EL (cell line): Measurements from ENCODE around the gene XYLT2.

Experiments
- DNase-seq: peaks from one replicate; pipeline ENCODE4 v3.0.0-alpha.2; 2016

Gene XYLT2

DNA sequence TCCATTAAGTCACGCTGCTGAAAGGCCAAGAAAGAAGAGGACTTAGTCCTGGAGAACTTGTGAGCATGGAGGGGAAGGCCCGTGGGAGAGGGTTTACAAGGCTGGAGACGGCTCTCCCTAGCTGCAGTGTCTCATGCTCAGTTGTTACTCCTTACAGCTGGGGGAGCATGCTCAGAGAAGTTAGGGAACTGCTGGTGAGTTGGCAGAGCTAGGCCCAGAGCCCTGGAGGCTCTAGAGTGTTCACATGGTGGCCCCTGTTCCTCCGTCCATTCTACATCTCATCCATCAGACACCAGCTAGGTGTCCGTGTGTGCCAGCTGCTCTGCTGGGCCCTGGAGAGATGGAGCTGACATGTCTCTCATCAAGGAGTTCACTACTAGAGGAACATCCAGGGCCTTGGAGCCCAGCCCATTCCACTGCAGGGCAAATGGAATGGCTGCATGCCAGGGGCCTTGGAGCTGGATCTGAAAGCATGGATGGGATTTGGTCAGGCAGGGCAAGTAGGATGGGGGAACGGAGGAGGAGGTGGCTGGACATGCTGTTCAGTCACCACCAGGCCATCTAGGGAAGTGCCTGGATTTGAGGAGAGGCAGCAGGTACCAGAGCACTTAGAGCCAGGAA lies 6.3 kb downstream of the XYLT2 start:
- no peak for DNase-seq

DNA sequence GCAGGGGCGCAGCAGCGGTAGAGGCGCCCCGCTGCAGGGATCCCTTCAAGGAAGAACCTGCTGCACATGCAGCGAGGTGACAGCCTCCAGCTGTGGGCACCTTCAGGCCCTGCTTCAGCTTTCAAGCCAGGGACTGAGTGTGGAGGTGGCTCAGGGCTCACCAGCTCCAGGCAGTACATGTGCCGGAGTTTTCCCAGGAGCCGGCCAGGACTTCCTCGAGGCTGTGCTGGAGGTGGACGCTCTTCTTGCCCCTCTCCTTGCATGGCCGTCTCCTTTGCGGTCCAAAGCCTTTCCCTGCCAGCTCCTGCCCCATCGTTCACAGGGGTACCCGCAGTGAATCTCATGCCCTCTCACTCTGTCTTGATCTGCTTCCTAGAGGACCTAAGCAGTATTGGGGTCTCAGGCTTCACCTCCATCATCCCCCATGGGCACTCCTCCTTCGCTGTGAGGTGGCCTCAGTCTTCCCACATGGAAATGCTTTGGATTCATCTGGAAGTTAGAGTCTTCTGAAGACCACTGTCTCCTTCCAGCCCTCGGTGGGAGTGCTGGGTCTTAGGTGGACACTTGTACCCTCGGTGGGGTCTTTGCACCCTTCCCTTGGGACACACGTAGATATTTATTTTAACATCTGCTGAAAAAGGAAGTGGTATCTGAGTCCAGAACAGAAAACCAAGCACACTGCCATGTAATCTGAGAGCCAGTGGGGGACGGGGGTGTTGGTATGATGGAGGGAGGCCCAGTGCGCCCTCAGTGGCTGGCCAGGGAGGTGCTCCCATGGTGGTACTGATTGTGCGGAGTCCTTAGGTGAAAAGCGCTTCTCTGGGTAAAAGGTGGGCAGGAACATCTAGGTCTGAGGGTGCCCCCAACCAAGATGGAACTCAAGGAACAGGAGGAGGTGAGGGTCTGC lies 7.0 kb downstream of the XYLT2 start:
- no peak for DNase-seq

DNA sequence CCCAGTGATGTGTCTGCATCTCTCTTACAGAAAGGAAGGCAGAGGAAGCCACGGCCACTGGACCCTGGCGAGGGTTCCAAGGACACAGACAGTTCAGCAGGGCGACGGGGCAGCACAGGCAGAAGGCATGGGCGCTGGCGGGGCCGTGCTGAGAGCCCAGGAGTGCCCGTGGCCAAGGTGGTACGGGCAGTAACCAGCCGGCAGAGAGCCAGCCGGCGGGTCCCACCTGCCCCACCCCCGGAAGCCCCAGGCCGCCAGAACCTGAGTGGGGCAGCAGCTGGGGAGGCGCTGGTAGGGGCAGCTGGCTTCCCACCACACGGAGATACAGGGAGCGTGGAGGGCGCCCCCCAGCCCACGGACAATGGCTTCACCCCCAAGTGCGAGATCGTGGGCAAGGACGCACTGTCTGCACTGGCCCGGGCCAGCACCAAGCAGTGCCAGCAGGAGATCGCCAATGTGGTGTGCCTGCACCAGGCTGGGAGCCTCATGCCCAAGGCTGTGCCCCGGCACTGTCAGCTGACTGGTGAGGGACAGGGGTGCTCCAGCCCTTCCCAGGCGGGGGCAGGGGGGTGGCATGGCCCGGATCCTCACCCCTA lies 7.8 kb downstream of the XYLT2 start:
- no peak for DNase-seq

DNA sequence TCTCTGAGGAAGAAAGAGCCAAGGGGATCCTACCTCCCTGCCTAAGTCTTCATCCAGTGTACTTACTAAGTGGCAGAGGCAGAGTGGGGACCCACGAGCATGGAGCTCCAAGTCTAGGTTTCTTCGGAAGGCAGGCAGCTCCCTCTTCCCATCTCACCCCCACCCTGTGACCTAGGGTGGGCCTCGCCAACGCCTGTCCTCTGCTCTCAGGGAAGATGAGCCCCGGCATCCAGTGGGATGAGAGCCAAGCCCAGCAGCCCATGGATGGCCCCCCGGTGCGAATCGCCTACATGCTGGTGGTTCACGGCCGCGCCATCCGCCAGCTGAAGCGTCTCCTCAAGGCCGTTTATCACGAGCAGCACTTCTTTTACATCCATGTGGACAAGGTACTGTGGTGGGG lies 8.3 kb downstream of the XYLT2 start:
- DNase-seq, result no peak

DNA sequence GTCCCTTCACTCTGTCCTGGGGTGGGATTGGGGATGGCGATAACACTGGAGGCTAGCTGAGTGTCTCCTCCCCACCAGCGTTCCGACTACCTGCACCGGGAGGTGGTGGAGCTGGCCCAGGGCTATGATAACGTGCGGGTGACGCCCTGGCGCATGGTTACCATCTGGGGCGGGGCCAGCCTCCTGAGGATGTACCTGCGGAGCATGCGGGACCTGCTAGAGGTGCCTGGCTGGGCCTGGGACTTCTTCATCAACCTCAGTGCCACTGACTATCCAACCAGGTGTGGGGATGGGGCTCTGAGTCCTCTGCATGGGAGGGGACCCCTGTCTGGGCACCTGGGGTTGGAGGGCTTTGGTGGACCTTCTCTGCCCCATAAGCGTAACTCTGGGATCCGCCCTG lies 8.8 kb downstream of the XYLT2 start:
- DNase-seq, result no peak

DNA sequence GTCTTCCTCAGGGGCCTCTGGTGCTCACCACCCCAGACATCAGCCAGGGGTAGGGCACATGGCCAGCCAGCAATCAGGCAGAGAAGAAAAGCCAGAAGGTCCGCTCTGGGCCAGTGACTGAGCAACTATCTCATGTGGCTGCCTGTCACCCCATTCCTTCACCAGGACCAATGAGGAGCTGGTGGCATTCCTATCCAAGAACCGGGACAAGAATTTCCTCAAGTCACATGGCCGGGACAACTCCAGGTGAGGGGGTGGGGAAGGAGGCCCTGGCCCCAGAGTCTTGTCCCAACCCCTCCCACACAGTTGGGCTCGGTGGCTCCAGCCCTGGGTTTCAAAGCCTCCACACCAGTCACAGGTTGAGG lies 9.4 kb downstream of the XYLT2 start:
- DNase-seq, result no peak

DNA sequence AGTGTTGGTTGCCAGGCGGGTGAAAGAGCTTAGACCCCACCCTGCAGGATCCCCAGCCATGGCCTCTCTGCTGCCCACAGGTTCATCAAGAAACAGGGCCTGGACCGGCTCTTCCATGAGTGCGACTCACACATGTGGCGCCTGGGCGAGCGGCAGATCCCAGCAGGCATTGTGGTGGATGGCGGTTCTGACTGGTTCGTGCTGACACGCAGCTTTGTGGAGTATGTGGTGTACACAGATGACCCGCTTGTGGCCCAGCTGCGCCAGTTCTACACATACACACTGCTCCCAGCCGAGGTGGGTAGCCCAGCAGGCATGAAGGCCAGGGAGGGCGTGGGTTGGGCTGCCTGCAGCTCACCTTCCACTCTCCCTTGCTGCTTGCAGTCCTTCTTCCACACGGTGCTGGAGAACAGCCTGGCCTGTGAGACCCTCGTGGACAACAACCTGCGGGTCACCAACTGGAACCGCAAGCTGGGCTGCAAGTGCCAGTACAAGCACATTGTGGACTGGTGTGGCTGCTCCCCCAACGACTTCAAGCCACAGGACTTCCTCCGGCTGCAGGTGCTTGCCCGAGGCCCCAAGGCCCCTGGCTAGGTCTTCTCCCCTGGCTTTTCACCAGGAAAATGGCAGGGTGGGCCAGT lies 9.9 kb downstream of the XYLT2 start:
- DNase-seq, result no peak

DNA sequence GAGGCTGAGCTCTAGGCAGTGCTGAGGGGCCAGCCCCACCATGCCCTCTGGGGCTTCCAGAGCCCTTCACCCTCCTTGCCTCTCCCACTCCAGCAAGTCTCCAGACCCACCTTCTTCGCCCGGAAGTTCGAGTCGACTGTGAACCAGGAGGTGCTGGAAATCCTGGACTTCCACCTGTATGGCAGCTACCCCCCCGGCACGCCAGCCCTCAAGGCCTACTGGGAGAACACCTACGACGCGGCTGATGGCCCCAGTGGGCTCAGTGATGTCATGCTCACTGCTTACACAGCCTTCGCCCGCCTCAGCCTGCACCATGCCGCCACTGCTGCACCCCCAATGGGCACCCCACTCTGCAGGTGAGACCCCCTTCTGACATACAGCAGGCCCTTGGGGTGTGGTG lies 10.5 kb downstream of the XYLT2 start:
- no peak for DNase-seq

DNA sequence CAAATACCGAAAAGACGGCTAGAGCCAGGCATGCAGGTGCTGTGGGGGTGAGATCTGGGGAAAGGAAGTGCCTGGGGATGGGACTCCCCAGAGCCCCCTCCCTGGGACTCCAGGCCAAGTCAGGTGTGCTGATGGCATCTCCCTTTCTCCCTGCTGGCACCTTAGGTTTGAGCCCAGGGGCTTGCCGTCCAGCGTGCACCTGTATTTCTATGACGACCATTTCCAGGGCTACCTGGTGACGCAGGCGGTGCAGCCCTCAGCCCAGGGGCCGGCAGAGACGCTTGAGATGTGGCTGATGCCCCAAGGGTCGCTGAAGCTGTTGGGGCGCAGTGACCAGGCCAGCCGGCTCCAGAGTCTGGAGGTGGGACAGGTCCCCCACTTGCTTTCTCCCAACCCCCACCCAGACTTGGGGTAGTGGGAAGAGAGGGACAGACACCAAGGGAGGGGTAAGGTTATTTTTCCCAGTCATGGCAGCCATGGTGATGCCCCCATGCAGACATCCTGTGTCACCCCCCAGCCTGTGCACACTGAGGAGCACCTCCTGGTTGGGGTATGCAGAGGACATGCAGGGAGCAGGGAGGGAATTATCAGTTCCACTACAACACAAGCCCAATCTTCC lies 11.1 kb downstream of the XYLT2 start:
- no peak for DNase-seq

DNA sequence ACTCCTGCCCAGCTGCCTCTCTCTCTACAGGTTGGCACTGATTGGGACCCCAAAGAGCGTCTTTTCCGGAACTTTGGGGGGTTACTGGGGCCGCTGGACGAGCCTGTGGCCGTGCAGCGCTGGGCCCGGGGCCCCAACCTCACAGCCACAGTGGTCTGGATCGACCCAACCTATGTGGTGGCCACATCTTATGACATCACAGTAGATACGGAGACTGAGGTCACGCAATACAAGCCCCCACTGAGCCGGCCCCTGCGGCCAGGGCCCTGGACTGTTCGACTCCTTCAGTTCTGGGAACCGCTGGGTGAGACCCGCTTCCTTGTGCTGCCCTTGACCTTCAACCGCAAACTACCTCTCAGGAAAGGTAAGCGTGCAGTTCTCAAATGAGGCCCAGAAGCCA lies 12.3 kb downstream of the XYLT2 start:
- no peak for DNase-seq

DNA sequence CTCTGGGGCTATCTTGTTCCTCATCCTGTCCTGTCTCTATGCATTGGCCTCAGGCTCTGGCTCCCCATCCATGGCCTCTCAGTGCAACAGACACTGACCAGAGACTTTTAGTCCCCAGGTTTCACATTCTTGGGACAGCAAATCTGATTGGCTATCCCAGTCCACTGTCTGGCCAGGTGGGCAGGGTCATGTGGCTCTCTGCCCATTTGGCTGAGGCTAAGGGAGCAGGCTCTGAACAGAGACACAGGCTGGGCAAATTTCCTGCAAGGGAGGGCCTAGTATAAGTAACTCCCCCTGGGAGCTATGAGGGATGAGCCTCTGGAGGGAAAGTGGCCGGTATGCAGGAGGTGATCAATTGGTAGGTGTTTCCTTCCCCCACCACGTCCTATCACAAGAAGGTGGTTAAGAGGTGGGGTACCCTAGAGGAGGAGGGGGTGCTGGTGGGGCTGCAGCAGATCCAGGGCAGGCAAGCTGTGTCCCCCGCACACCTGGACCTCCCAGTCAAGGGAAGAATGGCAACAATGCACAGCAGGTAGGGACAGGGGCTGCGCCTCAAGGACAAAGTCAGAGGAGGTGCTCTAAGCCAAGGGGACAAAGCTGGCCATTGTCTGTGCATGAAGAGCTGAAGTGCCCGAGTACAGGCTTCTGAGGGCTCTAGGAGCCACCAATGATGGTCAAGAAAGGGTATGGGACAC lies 13.2 kb downstream of the XYLT2 start:
- DNase-seq, result no peak

DNA sequence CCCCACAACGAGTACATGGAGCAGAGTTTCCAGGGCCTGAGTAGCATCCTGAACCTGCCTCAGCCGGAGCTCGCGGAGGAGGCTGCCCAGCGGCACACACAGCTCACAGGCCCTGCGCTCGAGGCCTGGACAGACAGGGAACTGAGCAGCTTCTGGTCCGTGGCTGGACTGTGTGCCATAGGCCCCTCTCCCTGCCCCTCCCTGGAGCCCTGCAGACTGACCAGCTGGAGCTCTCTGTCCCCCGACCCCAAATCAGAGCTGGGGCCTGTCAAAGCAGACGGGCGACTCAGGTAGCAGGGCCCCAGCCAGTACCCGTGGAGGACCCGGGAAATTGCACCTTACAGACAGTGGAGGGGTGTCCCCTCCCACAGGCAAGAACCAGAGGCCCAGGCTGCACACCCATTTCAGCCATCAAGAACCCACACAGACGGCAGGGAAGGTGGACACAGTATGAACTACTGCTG lies 14.1 kb downstream of the XYLT2 start:
- DNase-seq, result no peak

DNA sequence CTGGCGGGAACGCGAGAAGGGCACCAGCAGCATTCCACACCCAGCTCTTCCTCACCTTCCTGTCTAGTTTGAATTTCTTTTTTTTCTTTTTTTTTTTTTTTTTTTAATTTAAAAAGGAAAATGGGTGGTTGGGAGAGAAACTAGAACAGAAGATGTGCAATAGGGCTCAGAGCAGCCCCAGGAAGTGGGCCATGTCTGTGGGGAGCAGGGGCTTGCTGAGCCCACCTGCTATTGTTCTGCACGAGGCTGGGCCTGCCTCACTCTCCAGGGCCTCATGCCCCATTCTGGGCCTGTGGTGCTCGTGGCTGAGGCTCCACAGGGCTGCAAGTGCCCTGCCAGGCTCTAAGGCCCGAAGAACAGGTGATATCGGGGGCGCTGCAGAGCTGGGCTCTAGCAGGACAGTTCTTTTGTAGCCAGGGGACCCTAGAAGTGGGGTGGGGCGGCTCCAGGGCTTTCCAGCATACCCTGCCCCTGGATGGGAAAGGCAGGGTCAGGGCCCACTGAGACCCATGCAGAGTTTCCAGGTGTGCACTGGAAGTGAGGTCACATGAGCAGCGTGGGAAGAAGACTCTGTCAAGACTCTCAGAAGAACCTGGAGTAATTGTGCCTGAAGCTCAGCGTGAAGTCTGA lies 14.7 kb downstream of the XYLT2 start:
- no peak for DNase-seq

DNA sequence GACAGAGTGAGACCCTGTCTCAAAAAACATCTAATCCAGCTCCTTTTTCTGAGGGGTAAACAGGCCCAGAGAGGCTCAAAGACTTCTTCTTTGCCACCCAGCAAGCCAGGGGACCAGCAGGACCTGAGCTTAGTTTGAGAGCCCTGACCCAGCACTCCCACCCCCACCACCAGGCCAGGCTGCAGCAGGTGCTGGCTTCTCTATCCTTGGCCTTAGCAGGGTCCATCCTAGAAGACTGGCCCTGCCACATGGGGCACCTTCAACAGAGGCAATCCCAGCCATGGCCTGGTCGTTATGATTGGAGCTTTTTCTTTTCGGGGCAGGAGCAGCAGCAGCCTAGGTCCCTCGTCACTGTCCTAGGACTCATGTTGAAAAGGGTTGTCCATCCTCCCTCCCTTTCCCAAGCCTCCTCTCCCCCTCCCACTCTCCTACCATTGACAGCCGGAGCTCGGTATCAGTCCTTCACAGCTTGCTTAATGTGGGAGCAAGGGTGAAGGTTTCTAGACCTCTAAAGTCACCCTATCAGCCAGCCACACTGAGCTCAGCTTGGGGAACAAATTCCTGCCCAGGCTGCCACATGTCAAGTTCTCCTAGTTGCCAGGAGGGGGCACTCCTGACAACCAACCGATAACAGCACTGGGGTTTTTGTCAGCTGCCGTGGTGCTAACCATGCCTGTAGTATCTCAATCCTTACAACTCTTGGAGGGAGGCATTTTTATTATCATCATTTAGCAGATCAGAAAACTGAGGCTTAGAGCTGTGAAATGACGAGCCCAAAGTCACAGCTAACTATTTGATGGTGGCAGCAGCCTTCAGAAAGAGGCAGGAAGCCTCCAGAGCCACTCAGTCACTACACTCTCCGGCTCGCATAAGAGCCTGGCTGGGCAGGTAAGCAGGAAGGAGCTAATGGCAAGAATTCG lies 15.9 kb downstream of the XYLT2 start:
- peak; percentile 67 for DNase-seq

DNA sequence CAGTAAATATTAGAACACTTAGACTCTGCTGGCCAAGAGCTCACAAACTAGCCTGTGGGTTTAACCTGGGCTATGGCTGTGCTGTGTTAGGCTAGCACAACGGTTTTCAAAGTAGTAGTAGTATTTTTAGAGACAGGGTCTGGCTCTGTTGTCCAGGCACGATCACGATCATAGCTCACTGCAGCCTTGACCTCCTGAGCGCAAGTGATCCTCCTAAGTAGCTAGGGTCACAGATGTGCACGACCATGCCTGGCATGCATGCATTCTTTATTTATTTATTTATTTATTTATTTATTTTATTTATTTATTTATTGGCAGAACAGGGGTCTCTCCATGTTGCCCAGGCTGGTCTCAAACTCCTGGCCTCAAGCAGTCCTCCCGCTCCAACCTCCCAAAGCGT lies 16.7 kb downstream of the XYLT2 start:
- no peak for DNase-seq

DNA sequence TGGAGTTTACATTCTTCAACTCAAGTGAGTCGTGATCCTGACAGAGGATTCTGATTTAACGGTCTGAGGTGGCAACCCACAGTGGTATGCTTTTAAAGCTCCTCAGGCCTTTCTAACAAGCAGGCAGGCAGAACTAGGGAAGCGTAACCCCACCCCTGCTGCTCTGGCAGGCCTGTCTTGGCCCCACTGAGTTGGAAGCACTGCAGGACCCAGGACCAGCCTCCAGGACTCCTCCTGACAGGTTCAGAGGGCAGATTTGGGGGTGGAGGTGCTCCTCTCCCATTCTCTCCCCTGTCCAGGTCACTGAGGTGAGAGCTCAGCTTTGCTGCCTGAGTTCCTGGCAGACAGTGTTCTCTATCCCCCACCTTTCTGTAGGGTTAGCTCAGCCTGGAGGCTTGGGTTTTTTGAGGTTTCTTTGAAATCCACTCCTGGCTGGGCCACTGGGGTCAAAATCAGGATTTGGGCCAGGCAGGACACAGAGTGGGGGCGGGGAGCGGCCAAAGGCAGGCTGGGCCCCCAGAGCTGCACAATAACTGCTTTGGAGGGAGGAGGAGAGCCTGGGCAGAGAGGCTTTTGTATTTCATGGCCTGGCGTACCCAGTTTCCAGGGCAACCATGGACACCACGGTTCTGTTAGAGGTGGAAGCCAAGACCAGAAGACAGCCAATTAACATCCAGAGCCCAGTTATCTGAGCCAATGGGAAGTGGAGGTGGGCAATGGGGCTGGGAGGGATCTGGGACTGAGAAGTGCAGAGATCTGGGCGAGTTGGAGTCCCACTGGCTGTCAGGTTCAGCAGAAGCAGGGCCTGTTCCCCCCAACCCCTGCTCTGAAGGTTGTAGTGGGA lies 17.5 kb downstream of the XYLT2 start:
- peak; percentile 41 for DNase-seq

DNA sequence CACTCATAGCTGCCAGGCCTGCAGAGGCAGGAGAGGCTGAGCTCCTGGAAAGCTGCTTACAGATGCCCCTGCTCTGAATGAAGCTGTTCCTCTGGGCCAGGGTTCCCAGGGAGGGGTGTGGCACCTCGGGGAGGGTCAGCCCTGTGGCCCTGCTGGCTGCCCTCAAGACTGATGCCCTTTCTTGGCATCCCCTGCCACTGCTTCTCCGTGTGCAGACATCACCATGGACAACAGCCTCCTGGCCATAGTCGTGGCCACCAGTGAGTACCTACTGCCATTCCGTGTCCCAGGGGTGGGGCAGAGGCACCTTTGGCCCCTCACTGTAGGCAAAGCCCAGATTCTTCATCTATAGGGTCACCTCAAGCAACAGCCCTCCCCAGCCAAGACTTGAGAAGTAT lies 18.1 kb downstream of the XYLT2 start:
- no peak for DNase-seq

DNA sequence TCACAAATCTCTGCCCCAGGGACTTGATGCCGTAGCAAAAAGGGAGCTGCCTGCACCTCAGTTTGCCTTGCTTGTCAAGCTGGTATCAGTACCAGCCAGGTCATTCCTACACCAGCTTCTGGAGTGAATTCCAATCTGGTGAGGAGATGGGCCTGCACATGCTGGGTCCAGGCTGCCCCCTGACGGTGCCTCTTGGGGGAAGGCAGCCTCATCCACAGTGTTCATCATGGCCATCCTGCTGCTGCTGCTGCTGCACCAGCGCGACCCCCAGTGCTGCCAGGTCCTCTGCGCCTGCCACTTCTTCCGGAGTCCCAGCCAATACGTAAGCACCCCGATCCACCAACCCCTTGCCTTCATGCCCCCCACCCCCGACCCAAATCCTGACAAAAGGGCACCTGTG lies 18.8 kb downstream of the XYLT2 start:
- DNase-seq, result peak; percentile 79

DNA sequence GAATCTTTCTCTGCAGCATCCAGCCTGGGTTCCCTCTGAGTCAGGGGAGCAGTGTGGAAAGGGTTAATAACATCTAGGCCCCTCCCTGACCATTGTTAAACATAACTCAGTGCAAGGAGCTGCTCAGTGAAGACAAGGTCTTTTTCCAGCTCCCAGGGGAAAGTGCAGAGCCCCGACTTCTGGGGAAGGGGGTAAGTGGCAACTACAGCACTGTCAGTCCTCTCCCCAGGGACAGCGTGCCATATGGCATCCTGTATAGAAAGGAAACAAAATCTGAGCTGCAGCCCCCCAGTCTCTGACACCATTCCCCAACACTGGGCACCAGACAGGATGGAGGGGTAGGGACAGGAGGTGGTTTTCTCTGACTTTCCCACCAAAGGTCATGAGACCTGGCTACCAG lies 19.2 kb downstream of the XYLT2 start:
- DNase-seq, result no peak
